ENCODE results near the gene FLNB. TPM values are rescaled to one million over a fixed set of nuclear protein-coding genes. Genes with fewer than 3 reads are reported as not detected.

The FLNB gene
- total RNA-seq, 1 donor = 274 TPM

- peaks cover 98% of the 10 kb centered on the region for H3K79me2 ChIP-seq (ENCODE audit: insufficient read depth, low read length)
- no peak overlapping the region for H3K4me3 ChIP-seq (ENCODE audit: insufficient read depth, low read length)
- no peaks in the 10 kb centered on the region for H3K36me3 ChIP-seq (ENCODE audit: insufficient read depth, low read length)
- peak overlapping the region; percentile 33 for H3K4me2 ChIP-seq (ENCODE audit: insufficient read depth, low read length)
- no peaks in the 10 kb centered on the region for H3K27me3 ChIP-seq (ENCODE audit: insufficient read depth, low read length)
- peak overlapping the region; percentile 68 for H3K27ac ChIP-seq (ENCODE audit: low read depth, low read length)
- no peak overlapping the region for H2AFZ ChIP-seq (ENCODE audit: low read length)
- H3K4me1 ChIP-seq (ENCODE audit: insufficient read depth, low read length) = peaks cover 77% of the 10 kb centered on the region
- no peak for DNase-seq (ENCODE audit: insufficient read length, low spot score, missing footprints)
- no peaks in the 10 kb centered on the region for H3K9me3 ChIP-seq (ENCODE audit: low read depth, low read length)
- H4K20me1 ChIP-seq (ENCODE audit: insufficient read depth, low read length) = peaks cover 47% of the 10 kb centered on the region
- TF ChIP-seq CTCF (IDR thresholded peaks at IDR 0.05; ENCODE audit: extremely low read depth, low read depth, low read length) = no peak
These were observed 33.1 kb downstream of the FLNB start for GRCh38 chr3:58041182-58041825.

- DNase-seq (ENCODE audit: insufficient read length, low spot score, missing footprints) = peak; percentile 53
- no peak for TF ChIP-seq CTCF (IDR thresholded peaks at IDR 0.05; ENCODE audit: extremely low read depth, low read depth, low read length)
- H3K36me3 ChIP-seq (ENCODE audit: insufficient read depth, low read length) = no peaks in the 10 kb centered on the region
- no peak overlapping the region for H3K4me3 ChIP-seq (ENCODE audit: insufficient read depth, low read length)
- H3K4me1 ChIP-seq (ENCODE audit: insufficient read depth, low read length) = peaks cover 73% of the 10 kb centered on the region
- H2AFZ ChIP-seq (ENCODE audit: low read length) = no peak overlapping the region
- no peaks in the 10 kb centered on the region for H3K27me3 ChIP-seq (ENCODE audit: insufficient read depth, low read length)
- peaks cover 97% of the 10 kb centered on the region for H3K79me2 ChIP-seq (ENCODE audit: insufficient read depth, low read length)
- peak overlapping the region; percentile 68 for H3K27ac ChIP-seq (ENCODE audit: low read depth, low read length)
- no peaks in the 10 kb centered on the region for H3K9me3 ChIP-seq (ENCODE audit: low read depth, low read length)
- peaks cover 42% of the 10 kb centered on the region for H4K20me1 ChIP-seq (ENCODE audit: insufficient read depth, low read length)
- H3K4me2 ChIP-seq (ENCODE audit: insufficient read depth, low read length) = peak overlapping the region; percentile 33
These were observed 33.7 kb downstream of the FLNB start for GRCh38 chr3:58041826-58042324.

DNA sequence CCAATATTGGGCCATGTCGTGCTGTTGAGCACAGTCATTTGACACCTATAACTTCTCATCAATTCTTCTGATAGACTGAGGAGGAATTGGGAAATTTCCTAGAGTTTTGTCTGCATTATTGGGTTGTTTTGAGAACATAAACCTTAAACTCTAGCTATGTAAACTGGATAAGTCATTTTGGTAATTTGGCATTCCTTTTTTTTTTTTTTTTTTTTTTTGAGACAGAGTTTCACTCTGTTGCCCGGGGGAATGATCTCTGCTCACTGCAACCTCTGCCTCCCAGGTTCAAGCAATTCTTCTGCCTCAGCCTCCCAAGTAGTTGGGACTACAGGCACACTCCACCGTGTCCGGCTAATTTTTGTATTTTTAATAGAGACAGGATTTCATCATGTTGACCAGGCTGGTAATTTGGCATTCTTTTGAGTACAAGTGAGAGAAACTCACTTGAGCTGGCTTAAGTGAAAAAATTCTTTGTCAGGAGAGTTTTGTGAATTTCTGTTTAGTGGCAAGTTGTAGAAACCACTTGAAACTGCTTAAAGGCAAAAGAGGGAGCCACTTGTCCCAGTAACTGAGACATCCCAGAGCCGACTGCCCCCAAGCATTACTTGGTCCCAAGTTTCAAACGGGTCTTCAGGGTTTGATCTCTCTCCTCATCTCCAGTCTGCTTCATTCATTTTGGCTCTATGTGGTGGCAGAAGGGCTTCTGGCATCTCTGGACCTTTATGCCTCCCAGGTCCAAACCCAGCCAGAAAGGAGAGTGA, 34.9 kb downstream of the FLNB start:
- DNase-seq (ENCODE audit: insufficient read length, low spot score, missing footprints) = no peak
- no peak for TF ChIP-seq CTCF (IDR thresholded peaks at IDR 0.05; ENCODE audit: extremely low read depth, low read depth, low read length)
- H3K36me3 ChIP-seq (ENCODE audit: insufficient read depth, low read length) = no peaks in the 10 kb centered on the region
- no peaks in the 10 kb centered on the region for H3K9me3 ChIP-seq (ENCODE audit: low read depth, low read length)
- no peaks in the 10 kb centered on the region for H3K27me3 ChIP-seq (ENCODE audit: insufficient read depth, low read length)
- peaks cover 37% of the 10 kb centered on the region for H4K20me1 ChIP-seq (ENCODE audit: insufficient read depth, low read length)
- H3K4me1 ChIP-seq (ENCODE audit: insufficient read depth, low read length) = peaks cover 82% of the 10 kb centered on the region
- H3K4me3 ChIP-seq (ENCODE audit: insufficient read depth, low read length) = no peak overlapping the region
- peak overlapping the region; percentile 83 for H3K27ac ChIP-seq (ENCODE audit: low read depth, low read length)
- H3K79me2 ChIP-seq (ENCODE audit: insufficient read depth, low read length) = peaks cover 94% of the 10 kb centered on the region
- H3K4me2 ChIP-seq (ENCODE audit: insufficient read depth, low read length) = peak overlapping the region; percentile 50
- H2AFZ ChIP-seq (ENCODE audit: low read length) = no peak overlapping the region

DNA sequence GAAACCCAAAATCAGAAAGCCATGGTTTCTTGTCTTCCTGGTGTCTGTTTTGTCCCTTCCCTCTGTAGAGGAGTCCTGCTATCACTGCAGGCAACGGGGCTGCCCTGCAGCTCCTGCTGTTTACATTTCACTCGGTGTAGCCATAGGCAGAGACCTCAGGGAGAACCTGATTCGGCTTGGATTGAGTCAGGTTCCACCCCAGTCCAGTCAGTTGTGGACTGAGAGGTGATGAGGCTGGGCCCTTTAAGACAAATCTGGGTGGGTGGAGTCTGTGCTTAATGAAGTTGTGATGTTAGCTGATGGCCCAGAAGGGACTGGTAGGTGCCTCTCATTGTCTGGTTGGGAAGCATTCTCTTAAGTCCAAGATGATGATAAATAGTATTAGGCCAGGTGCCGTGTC, 35.7 kb downstream of the FLNB start:
- Histone ChIP-seq H3K36me3 (ENCODE audit: insufficient read depth, low read length) (no peaks in the 10 kb centered on the region), H2AFZ (ENCODE audit: low read length) (no peak overlapping the region), H4K20me1 (ENCODE audit: insufficient read depth, low read length) (peaks cover 35% of the 10 kb centered on the region), H3K4me1 (ENCODE audit: insufficient read depth, low read length) (peaks cover 84% of the 10 kb centered on the region), H3K9me3 (ENCODE audit: low read depth, low read length) (no peaks in the 10 kb centered on the region), H3K79me2 (ENCODE audit: insufficient read depth, low read length) (peaks cover 94% of the 10 kb centered on the region), H3K27me3 (ENCODE audit: insufficient read depth, low read length) (no peaks in the 10 kb centered on the region), H3K4me3 (ENCODE audit: insufficient read depth, low read length) (no peak overlapping the region), H3K27ac (ENCODE audit: low read depth, low read length) (peak overlapping the region; percentile 83), H3K4me2 (ENCODE audit: insufficient read depth, low read length) (no peak overlapping the region)
- peak; percentile 30 for DNase-seq (ENCODE audit: insufficient read length, low spot score, missing footprints)
- TF ChIP-seq CTCF (IDR thresholded peaks at IDR 0.05; ENCODE audit: extremely low read depth, low read depth, low read length) = no peak
